Activated CD4-positive, alpha-beta T cell treated with anti-CD3 and anti-CD28 coated beads, Interleukin-2, amount 50 U/mL, for 1 hour (primary cell): ENCODE results near the gene DNPH1.

Experiments
- DNase-seq: peaks from one replicate; pipeline ENCODE4 v3.0.0-alpha.2; 2020

Gene DNPH1

GRCh38 chr6:43207286-43207685 is 22.0 kb downstream of the DNPH1 start:
- DNase-seq = no peak

DNA sequence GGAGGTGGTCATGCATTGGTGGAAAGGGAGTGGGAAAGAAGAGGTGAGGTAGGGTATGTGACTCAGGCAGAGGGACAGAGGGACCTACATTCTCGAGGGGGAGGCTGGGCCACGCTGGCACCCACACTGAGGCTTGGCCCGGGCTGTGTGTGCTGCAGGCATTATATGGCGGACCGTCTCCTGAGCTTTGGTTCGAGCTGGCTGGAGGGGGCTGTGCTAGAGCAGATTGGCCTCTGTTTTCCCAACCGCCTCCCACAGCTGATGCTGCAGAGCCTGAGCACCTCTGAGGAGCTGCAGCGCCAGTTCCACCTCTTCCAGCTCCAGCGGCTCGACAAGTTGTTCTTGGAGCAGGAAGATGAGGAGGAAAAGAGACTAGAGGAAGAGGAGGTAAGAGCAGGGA is 23.4 kb downstream of the DNPH1 start:
- no peak for DNase-seq

- DNase-seq = no peak
These were observed 24.8 kb downstream of the DNPH1 start for GRCh38 chr6:43204271-43205105.

GRCh38 chr6:43203718-43204095 is 25.6 kb downstream of the DNPH1 start:
- no peak for DNase-seq

DNA sequence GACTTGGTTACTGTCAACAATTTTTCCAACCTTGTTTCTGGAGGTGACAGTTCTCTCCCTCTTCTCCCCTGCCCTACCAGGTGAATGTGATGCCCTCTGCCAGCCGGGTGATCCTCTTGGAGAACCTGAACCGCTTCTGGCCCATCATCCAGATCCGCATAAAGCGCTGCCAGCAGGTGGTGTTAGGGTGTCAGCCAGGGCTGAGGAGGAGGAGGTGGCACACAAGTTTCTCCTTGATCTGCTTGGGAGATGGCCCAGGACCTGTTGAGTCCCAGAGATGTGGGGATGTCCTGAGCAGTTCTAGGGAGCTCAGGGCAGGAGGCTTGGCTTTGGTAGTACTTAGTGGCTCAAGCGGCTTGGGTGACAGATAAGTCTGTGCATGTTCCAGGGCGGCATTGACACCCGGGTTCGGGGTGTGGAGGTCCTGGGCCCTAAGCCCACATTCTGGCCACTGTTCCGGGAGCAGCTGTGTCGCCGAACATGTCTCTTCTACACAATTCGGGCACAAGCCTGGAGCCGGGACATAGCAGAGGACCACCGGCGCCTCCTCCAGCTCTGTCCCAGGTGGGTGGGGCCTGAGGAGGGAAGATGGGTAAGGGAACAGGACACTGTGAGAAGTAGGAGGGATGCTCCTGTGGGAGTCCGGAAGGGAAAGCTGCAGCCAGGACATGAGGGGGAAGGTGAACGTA is 26.1 kb downstream of the DNPH1 start:
- no peak for DNase-seq

DNA sequence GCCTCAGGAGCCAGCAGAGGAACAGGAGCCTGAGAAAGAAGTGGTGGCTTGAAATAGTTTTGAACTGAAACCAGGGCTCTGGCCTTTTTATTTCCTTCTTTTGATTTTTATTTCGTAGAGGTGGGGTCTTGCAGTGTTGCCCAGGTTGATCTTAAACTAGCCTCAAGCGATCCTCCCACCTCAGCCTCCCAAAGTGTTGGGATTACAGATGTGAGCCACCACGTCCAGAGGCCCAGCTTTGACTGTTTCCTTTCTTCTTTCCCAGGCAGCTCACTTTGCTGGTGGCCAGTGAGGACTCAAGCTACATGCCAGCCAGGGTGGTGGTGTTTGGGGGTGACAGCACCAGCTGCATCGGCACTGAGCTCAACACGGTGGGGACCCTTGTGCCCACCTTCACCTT is 26.8 kb downstream of the DNPH1 start:
- DNase-seq = no peak

DNA sequence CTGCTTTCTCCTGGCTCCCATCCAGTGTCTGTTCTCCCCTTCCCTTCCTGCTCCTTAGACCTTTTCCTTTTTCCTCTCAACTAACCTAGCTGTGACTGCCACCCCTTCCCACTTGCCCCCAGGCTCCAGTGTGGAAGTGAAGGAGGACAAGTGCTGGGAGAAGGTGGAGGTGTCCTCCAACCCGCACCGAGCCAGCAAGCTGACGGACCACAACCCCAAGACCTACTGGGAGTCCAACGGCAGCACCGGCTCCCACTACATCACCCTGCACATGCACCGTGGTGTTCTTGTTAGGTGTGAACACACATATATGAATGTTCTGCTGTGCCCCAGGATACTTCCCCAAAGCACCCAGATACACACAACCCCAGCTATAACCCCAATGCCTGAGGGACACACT is 28.7 kb downstream of the DNPH1 start:
- DNase-seq = no peak

- DNase-seq = no peak
These were observed 29.4 kb downstream of the DNPH1 start for GRCh38 chr6:43199912-43200311.

- no peak for DNase-seq
These were observed 32.9 kb downstream of the DNPH1 start for GRCh38 chr6:43196337-43196736.

- no peak for DNase-seq
These were observed 35.4 kb downstream of the DNPH1 start for GRCh38 chr6:43193929-43194328.

DNA sequence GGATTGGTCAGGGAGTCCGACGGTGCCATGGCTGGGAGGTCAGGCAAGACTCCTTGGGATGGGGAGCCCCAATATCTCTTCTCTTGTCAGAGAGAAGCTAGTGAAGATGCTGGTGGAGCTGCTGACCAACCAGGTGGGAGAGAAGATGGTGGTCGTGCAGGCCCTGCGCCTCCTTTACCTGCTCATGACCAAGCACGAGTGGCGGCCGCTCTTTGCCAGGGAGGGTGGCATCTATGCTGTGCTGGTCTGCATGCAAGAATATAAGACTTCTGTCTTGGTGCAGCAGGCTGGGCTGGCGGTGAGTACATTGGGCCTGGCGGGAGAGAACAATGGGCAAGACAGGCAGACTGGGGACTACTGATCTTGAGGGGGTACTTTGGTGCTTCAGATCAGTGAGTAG is 36.4 kb downstream of the DNPH1 start:
- DNase-seq = no peak

GRCh38 chr6:43189776-43190304 is 39.4 kb downstream of the DNPH1 start:
- DNase-seq = no peak

GRCh38 chr6:43188426-43188825 is 40.9 kb downstream of the DNPH1 start:
- no peak for DNase-seq

GRCh38 chr6:43187821-43188220 is 41.5 kb downstream of the DNPH1 start:
- DNase-seq = no peak

DNA sequence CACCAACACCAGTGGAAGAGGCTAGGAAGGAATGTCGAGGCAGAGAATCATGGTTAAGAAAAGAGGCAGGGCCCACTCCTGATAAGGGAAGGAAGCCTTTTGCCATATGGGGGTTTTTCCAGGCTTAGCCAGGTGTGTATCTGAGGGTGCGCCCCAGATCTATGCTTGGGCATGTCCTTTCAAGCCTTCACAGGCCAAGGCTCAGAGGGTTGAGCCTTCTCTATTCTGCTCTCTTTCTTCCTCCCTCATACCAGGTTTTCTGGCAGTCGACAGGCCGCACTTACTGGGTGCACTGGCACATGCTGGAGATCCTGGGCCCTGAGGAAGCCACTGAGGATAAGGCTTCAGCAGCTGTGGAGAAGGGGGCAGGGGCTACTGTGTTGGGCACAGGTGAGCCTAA is 42.6 kb downstream of the DNPH1 start:
- DNase-seq = no peak

- DNase-seq = no peak
These were observed 43.3 kb downstream of the DNPH1 start for GRCh38 chr6:43186019-43186418.

DNA sequence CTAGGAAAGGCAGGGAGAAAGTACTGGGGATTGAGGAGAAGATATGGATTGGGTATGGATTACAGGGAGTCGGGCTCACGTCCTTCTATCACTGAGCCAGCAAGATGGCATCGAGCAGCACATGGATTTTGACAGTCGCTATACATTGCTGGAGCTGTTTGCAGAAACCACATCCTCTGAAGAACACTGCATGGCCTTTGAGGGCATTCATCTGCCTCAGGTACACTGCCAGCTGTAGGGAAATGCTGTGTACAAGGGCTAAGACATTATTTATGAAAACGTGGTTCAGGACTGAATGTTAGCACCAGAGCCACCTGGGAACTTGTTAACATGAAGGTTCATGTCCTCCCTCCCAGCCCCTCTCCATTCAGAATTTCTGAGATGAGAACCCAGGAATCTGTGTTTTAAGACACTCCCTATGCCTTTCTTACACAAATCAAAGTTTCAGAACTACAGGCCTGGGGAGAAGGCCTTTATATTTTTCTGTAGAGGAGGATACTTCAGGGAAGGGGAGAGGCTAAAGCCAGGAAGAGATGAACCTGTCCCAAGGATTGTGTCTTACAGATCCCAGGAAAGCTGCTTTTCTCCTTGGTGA is 43.8 kb downstream of the DNPH1 start:
- no peak for DNase-seq

DNA sequence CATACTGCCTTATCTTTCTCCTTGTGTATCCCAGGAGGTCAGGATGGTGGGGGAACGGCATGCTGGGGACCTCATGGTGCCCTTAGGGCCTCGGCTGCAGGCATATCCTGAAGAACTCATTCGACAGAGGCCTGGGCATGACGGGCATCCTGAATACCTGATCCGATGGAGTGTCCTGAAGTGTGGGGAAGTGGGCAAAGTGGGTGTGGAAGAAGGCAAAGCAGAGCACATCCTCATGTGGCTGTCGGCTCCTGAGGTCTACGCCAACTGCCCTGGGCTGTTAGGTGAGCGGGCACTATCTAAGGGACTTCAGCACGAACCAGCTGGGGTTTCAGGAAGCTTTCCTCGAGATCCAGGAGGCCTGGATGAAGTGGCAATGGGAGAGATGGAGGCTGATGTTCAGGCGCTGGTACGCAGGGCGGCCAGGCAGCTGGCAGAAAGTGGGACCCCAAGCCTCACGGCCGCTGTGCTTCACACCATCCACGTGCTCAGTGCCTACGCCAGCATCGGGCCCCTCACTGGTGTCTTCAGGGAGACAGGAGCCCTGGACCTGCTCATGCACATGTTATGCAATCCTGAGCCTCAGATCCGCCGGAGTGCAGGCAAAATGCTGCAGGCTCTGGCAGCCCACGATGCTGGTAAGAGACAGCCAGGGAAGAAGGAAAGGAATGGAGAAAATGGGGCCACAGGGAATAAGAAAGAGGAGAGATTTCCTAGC is 44.9 kb downstream of the DNPH1 start:
- DNase-seq = no peak

GRCh38 chr6:43183441-43183840 is 45.8 kb downstream of the DNPH1 start:
- no peak for DNase-seq

GRCh38 chr6:43181942-43182860 is 47.1 kb downstream of the DNPH1 start, which contains the start of gene CUL9:
Gene CUL9, plus strand, starts transcription at chr6:43182196. Its CDS starts 2,115 bp downstream, at chr6:43184311.
- peak; percentile 73 for DNase-seq

DNA sequence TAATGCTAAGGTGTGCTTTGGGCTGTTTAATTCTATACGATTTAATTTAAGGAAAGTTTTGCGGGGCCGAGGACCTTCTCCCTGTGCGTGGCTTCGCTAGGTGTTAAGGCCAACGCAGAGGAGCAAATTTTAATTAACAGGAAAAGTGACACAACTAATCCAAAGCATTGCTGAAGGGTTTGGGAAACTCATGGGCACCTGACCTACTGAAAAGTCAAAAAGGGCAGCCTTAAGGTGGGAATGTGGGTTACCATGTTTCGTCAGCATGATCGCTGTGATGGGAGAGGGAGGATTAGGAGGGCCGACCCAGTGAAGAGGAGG is 47.7 kb downstream of the DNPH1 start:
- DNase-seq = no peak

- no peak for DNase-seq
These were observed 48.3 kb downstream of the DNPH1 start for GRCh38 chr6:43180985-43181384.
